ENCODE measurements around the gene BEND6.
A peak's percentile ranks its signal among the peaks of the same experiment; 100 is the strongest.
"Not testable (repeated sequence)": the region's sequence is repeated elsewhere in the genome, so short reads cannot be mapped to it uniquely, and the experiment has no call there.

Gene BEND6

DNA sequence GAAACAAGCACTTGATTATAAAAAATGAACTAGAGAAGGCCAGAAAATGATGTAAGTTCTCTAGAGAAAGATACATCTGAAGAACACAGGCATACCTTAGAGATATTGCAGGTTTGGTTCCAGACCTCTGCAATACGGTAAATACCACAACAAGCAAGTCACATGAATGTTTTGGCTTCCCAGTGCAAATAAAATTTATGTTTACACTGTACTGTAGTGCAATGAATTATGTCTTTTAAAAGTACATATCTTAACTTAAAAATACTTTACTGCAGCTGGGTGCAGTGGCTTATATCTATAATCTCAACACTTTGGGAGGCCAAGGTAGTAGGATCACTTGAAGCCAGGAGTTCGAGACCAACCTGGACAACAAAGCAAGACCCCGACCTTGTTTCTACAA lies 80.6 kb downstream of the BEND6 start:
- DNase-seq (ENCODE audit: low read depth): no peak

DNA sequence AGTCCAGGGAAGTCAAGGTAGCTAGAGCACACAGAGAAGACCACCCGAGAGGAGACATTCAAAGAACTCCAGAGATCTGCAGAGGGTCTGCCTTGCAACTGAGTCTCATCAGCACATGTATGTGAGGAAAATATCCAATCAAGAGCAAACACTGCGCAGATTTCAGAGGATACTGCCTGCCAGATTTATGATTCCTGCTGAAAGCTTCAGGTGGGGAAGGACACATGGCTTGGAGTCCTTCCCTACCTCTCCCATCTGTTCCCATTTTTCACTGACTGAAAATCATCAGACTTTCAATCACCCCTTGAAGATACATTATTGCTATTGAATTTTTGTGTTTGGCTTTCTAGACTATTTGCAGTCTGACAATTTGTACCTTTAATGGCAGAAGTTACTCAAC lies 84.0 kb downstream of the BEND6 start:
- no peak for DNase-seq (ENCODE audit: low read depth)

DNA sequence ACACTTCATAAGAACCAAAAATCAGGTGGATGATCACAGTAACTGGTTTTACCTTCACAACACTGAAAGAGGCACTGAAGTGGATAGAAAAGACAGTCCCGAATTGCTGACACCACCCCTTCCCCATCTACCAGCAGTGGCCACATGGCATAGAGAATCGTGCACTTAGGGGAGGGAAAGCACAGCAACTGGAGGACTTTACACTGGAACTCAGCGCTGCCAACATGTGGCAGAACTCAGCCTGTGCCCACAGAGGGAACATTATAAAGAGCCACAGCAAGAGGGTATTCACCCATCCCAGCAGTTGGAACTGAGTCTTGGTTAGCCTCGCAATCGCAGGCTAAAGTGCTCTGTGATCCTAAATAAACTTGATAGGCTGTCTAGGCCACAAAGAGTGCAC lies 85.1 kb downstream of the BEND6 start:
- no peak for DNase-seq (ENCODE audit: low read depth)

DNA sequence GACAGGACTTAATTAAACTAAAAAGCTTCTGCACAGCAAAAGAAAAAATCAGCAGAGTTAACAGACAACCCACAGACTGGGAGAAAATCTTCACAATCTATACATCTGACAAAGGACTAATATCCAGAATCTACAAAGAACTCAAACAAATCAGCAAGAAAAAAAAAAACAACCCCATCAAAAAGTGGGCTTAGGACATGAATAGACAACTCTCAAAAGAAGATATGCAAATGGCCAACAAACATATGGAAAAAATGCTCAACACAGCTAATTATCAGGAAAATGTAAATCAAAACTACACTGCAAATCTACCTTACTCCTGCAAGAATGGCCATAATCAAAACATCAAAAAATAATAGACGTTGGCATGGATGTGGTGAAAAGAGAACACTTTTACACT lies 89.2 kb downstream of the BEND6 start:
- not testable (repeated sequence) for DNase-seq (ENCODE audit: low read depth)

DNA sequence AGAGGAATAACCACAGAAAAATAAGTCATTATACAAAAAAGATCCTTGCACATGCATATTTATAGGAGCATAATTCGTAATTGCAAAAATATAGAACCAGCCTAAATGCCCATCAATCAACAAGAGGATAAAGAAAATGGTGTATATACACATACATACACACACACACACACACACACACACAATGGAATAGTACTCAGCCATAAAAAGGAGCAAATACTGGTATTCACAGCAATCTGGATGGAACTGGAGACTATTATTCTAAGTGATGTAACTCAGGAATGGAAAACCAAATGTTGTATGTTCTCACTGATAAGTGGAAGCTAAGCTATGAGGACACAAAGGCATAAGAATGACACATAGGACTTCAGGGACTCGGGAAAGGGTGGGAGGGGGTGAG lies 89.7 kb downstream of the BEND6 start:
- DNase-seq (ENCODE audit: low read depth): no peak

DNA sequence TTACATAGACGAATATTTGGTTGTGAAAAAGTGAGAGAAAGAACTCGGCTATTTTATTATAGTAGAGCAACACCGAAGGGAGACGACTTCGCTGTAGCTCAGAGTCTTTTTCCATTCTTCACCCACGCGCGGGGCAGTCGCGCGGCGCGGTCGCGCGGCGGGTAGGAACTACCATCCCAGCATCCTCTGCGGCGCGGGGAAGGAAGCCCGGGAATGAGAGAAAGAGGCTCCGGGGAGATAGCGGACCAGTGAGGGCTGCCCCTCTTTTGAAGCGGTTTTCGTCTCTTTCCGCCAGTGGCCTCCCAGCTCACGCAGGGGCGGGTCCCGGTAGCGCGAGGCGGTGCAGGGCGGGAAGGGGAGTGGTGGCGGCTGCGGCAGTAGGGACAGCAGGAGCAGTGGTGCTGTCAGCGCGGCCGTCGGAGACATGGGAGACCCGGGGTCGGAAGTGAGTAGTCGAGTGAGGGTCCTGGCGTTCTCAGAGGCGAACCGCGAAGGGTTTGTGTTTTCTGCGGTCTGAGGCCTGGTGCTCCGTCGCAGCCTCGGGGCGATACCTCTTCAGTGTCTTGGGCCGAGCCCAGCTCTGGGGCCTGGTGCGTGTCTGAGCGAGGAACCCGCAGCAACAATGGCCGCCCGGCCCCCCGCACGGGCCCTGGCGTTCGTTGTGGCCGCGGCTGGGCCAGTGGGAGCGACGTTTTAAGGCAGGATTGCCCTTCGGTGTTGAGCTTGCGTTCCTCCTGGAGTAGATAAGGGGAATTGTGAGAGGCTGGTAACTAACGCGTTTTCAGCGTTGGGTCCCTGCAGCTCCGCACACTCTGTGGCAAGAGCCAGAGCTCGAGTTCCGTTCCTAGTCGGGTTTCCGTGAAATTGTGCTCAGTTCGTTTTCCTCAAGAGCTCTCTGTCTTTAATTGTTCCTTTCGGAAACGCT lies 91.7 kb downstream of the BEND6 start, which contains the start of gene KIAA1586:
TSS of gene KIAA1586 (plus strand) at position 362 of the 925 bp plus-strand sequence. CDS start at position 425, 63 bp downstream.
- peak; percentile 67 for DNase-seq (ENCODE audit: low read depth)

DNA sequence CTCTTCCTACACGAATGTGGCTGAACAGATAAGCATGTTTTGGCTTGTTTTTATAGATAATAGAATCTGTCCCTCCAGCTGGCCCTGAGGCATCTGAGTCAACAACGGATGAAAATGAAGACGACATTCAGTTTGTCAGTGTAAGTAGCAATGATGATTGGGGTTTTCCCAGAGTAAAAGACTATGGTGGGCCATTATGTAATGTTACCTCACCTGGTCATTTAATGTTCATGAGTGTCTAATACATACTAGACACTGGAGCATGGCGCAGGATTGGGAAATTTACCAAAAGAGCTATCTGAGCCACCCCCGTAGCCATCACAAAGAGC lies 92.3 kb downstream of the BEND6 start:
- not testable (repeated sequence) for DNase-seq (ENCODE audit: low read depth)

DNA sequence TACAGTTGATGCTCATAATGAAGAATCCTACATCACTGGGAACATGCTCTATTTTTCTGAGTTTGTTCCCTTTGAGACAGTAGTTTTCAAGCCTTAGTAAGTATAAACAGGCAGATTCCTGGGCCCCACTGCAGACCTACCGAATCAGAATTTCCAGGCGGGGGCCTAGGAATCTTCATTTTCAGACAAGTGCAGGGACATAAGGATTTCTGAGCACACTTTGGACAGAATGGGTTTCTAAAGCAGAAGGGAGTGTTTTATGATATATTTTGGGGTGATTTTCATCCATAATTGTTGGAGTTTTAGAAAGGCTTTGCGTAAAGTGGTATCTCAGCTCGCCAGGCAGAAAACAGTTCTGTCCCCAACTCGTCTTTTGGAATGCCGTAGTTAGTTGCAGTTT lies 93.0 kb downstream of the BEND6 start:
- DNase-seq (ENCODE audit: low read depth): not testable (repeated sequence)

DNA sequence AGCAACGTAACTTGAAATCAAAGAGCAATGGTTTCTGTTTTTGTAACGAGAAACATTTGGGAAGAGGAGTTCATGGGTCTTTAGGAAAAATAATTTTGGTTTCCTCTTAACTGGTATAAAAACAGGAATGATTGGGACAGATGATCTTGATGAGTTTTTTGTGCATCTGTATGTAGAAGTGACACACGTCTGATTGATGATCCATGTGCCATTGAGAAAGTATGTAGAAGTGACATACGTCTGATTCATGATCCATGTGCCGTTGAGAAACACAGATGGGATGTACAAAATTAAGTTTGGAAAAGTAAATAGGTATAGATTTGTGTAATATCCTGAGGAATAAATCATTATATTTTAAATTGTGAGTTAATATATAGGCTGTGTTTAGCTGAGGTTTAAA lies 93.7 kb downstream of the BEND6 start:
- no peak for DNase-seq (ENCODE audit: low read depth)

DNA sequence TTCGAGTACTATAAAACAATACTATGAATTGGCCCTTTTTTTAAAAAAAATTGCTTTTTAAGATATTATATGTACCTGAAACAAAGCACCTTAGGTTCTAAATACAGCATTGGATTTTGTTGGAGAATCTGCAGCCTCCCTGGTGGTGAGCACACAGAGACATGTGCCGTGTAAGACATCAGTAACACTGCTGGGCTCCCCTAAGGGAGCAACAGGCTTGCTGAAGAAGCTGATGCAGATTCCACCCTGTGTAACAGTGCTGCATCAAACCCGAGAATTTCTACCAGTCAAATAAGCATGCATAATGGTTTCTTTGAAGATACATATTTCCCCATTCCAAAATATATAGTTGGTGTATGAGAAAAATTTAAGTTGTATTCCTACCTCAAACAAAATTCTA lies 108.9 kb downstream of the BEND6 start:
- DNase-seq (ENCODE audit: low read depth): no peak

DNA sequence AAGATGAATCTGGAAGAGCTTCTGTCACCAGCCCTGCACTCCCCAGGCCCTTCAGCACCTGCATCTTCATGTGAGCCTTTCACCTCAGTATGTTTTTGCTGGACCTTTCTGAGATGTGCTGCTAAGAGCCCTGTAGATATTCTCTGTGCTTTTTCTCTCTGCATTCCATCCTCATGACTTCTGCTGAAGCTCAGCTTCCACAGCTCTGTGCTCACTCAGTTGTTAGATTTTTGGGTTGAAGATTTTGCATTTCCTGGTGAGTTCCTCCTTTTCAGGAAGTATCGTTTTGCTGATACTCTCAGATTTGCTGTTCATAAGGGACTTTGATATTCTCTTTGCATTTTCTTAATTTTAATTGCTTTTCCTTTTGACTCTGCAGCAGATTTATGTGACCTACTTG lies 109.9 kb downstream of the BEND6 start:
- no peak for DNase-seq (ENCODE audit: low read depth)

DNA sequence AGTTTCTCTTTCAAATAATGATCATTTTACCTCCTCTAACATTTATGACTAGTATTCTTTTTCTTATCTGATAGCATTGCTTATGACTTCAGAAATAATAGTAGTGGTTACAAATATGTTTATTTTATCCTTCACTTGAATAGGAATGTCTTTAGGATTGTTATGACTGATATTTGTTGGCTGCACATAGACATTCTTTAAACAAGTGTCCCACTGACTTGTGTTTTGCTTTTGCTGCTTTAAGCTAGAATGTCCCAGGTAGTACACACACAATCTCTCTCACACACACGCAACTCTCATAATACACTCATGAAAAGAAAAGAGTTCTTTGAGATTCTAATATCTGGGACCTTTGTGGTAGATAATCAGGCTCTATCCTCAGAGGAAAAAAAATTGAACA lies 113.2 kb downstream of the BEND6 start:
- no peak for DNase-seq (ENCODE audit: low read depth)

DNA sequence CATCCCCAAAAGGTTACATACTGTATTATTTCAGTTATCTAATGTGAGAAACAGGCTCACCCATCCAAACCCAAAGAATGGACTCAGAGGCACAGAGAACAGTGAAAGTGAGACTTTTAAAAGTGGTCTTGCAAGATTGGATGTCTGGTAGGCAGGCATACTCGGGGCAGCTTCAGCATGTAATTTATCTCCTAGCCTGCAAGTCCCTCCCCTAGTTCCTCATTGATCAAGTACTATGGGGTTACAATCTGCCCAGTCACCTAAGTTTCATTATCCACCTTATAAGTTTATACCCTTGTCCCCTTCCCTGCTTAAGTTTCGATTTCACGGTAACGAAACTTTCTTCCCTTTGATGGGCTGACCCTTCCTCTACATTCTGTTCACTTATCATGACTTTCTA lies 114.3 kb downstream of the BEND6 start:
- DNase-seq (ENCODE audit: low read depth): no peak

DNA sequence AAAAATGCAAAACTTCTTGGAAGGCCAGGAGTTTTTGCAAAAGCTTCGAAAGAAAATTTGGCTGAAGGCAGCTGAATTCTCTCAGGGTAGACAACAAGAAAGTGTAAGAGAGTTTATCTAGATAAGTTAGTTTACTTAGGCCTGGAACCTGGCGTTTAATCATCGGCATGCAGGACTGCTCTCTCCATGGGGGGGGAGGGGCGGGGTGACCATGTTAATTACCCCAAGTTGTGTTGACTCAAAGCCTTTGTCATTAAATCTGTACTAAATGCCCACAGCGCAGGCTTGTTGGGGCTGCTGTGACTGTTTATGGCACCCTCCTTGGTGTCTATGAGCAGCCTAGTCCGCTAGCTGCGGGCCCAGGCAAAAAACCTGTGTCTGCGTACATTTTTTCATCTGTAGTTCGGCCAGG lies 115.0 kb downstream of the BEND6 start:
- DNase-seq (ENCODE audit: low read depth): no peak

DNA sequence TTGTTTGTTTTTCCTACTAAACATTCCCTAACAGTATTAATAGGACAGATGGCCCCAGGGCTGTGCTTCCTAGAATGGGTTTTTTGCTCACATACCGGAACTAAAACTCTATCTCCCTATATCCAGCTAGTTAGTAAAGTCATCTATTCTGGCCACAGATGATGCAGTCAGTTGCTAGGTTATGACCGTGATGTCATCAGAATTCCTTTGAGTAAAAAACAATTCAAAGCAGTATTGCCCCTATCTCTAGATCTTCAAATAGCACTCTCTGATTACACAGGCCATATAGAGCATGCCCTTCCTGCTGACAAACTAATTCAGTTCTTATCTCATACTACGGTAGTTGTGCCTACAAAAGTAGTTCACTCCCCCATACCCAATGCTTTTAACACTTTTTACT lies 117.2 kb downstream of the BEND6 start:
- DNase-seq (ENCODE audit: low read depth): no peak

DNA sequence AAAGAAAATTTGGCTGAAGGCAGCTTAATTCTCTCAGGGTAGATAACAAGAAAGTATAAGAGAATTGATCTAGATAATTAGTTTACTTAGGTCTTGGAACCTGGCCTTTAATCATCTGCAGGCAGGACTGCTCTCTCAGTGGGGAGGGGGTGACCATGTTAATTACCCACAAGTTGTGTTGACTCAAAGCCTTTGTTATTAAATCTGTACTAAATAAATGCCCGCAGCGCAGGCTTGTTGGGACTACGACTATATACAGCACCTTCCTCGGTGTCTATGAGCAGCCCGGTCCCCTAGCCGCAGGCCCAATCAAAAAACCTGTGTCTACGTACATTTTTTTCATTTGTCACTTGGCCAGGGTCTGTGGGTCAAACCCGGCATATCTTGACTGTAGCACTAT lies 119.5 kb downstream of the BEND6 start:
- no peak for DNase-seq (ENCODE audit: low read depth)

DNA sequence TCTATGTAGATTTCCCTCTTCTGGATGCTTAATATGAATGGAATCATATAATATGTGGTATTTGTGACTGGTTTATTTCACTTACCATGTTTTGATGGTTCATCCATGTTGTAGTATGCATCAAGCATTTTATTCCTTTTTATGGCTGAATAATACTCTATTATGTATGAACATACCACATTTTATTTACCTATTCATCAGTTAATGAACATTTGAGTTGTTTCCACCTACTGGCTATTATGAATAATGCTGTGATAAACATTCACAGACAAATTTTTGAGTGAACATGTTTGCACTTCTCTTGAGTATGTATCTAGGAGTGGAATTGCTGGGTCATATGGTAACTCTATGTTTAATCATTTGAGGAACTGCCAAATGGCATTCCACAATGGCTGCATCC lies 120.2 kb downstream of the BEND6 start:
- no peak for DNase-seq (ENCODE audit: low read depth)
